PFSK-1 (cell line): ENCODE results near the gene MAP3K21.

Source experiments
- POLR2AphosphoS5 ChIP-seq: IDR thresholded peaks from 2 replicates; pipeline ENCODE4 v1.6.1; 2012; ENCODE audit warnings: low read depth, mild to moderate bottlenecking, control low read depth, low read length, moderate library complexity
- SIN3A ChIP-seq: IDR thresholded peaks from 2 replicates; pipeline ENCODE4 v1.6.1; 2012; ENCODE audit warnings: mild to moderate bottlenecking, low read length, moderate library complexity, borderline replicate concordance; ENCODE audit not compliant: insufficient read depth
- TAF1 ChIP-seq: IDR thresholded peaks from 2 replicates; pipeline ENCODE4 v1.6.1; 2012; ENCODE audit warnings: low read length, control low read depth, borderline replicate concordance; ENCODE audit not compliant: insufficient read depth
- TF ChIP-seq, protein P1 (sequence below), 2 experiments: IDR thresholded peaks; 2 replicates each; pipeline versions ENCODE4 v1.6.1 to v1.8.0; 2011 to 2012; ENCODE audit warnings: low read depth in 2 of 2, low read length in 2 of 2, control low read depth in 1 of 2, inconsistent platforms in 1 of 2, mild to moderate bottlenecking in 1 of 2, moderate library complexity in 1 of 2; ENCODE audit not compliant: insufficient read depth in 1 of 2

DNA sequence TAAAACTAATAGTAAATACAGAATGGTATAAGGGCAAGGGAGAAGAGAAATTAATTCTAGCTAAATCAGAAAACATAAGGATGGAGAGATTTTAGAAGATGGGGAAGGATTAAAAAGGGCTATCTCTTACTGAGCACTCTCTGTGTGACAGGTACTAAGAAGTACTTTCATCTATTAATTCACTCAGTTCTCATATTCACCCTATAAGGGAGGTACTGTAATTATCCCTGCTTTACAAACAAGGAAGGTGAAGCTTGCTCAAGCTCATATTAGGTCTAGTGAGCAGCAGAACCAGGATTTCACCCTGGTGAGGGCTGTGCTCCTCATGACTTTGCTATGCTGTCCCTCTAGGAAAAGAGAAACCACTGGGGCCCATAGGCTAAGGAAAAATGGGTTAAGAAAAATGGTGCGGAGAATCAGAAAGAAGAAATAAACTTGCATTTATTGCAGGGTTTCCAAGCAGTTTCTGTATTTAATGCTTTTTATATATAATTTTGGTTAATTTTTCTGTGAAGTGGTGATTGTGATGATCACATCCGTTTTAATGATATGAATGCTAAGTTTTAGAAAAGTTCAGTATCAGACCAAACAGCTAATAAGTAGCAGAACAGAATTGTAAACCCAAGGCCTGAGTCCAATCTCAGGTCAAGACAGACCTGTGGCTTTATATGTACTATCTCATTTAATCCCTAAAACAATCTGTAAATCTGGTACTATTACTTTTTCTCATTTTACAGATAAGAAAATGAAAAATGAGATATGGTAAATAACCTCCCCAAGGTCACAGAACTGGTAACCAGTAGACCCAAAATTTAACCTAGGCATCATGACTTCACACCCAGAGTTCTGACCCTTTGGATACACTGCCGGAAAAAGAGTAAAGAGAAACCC is 33.7 kb upstream of the MAP3K21 start:
- TF ChIP-seq, protein P1, sequence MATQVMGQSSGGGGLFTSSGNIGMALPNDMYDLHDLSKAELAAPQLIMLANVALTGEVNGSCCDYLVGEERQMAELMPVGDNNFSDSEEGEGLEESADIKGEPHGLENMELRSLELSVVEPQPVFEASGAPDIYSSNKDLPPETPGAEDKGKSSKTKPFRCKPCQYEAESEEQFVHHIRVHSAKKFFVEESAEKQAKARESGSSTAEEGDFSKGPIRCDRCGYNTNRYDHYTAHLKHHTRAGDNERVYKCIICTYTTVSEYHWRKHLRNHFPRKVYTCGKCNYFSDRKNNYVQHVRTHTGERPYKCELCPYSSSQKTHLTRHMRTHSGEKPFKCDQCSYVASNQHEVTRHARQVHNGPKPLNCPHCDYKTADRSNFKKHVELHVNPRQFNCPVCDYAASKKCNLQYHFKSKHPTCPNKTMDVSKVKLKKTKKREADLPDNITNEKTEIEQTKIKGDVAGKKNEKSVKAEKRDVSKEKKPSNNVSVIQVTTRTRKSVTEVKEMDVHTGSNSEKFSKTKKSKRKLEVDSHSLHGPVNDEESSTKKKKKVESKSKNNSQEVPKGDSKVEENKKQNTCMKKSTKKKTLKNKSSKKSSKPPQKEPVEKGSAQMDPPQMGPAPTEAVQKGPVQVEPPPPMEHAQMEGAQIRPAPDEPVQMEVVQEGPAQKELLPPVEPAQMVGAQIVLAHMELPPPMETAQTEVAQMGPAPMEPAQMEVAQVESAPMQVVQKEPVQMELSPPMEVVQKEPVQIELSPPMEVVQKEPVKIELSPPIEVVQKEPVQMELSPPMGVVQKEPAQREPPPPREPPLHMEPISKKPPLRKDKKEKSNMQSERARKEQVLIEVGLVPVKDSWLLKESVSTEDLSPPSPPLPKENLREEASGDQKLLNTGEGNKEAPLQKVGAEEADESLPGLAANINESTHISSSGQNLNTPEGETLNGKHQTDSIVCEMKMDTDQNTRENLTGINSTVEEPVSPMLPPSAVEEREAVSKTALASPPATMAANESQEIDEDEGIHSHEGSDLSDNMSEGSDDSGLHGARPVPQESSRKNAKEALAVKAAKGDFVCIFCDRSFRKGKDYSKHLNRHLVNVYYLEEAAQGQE (IDR thresholded peaks at IDR 0.05; ENCODE audit: insufficient read depth in 1 of 2, low read depth in 2 of 2, low read length in 2 of 2): no peak
- TF ChIP-seq POLR2AphosphoS5 (no peak), TAF1 (no peak), SIN3A (no peak)
